Fibroblast of the conjunctiva (primary cell): ENCODE results near the gene UCK2.

ENCODE experiments used
- DNase-seq: peaks from one replicate; pipeline ENCODE4 v3.0.0-alpha.2; 2010; ENCODE audit warnings: low read depth

Gene UCK2

GRCh38 chr1:165900576-165901380 is 73.4 kb downstream of the UCK2 start:
- DNase-seq = no peak

GRCh38 chr1:165902565-165902964 is 75.2 kb downstream of the UCK2 start:
- no peak for DNase-seq

- DNase-seq = no peak
Measured at GRCh38 chr1:165903672-165904071, 76.3 kb downstream of the UCK2 start.

- no peak for DNase-seq
Measured at GRCh38 chr1:165904948-165905347, 77.5 kb downstream of the UCK2 start.

GRCh38 chr1:165905853-165906252 is 78.4 kb downstream of the UCK2 start:
- DNase-seq = no peak

GRCh38 chr1:165907256-165907857 is 79.9 kb downstream of the UCK2 start:
- DNase-seq = no peak

GRCh38 chr1:165910764-165911421 is 83.5 kb downstream of the UCK2 start:
- DNase-seq = no peak

- no peak for DNase-seq
Measured at GRCh38 chr1:165911609-165912281, 84.3 kb downstream of the UCK2 start.

GRCh38 chr1:165912638-165913037 is 85.2 kb downstream of the UCK2 start:
- DNase-seq = no peak

GRCh38 chr1:165914136-165914798 is 86.9 kb downstream of the UCK2 start:
- peak; percentile 82 for DNase-seq

GRCh38 chr1:165915480-165915879 is 88.1 kb downstream of the UCK2 start:
- DNase-seq = no peak

- no peak for DNase-seq
Measured at GRCh38 chr1:165915932-165916348, 88.5 kb downstream of the UCK2 start.

GRCh38 chr1:165917166-165917565 is 89.8 kb downstream of the UCK2 start:
- DNase-seq = no peak

GRCh38 chr1:165924117-165924516 is 96.7 kb downstream of the UCK2 start:
- DNase-seq = no peak

- DNase-seq = no peak
Measured at GRCh38 chr1:165925498-165926079, 98.2 kb downstream of the UCK2 start.

GRCh38 chr1:165927169-165927568 is 99.8 kb downstream of the UCK2 start:
- no peak for DNase-seq

- DNase-seq = peak; percentile 23
Measured at GRCh38 chr1:165928075-165928731, 100.8 kb downstream of the UCK2 start.

GRCh38 chr1:165930961-165931360 is 103.5 kb downstream of the UCK2 start:
- no peak for DNase-seq

GRCh38 chr1:165933446-165934170 is 106.2 kb downstream of the UCK2 start:
- no peak for DNase-seq

GRCh38 chr1:165936542-165936941 is 109.1 kb downstream of the UCK2 start:
- no peak for DNase-seq
